Fibroblast of villous mesenchyme (primary cell): ENCODE measurements around the gene SH2D7. TPM values are rescaled to one million over a fixed set of nuclear protein-coding genes. Genes with fewer than 3 reads are reported as not detected.

Source experiments
- DNase-seq: peaks from one replicate; pipeline ENCODE4 v3.0.0-alpha.2; 2010; ENCODE audit warnings: low read depth
- H3K4me3 ChIP-seq: 2 replicates; pipeline ENCODE4 v1.5.1; 2011; ENCODE audit warnings: low read depth, mild to moderate bottlenecking, low read length
- CTCF ChIP-seq: IDR thresholded peaks from 2 replicates; pipeline ENCODE4 v1.5.1; 2012; ENCODE audit warnings: low read depth, mild to moderate bottlenecking, low read length; ENCODE audit not compliant: insufficient read depth
- total RNA-seq: library from RNA; depleted of rRNA; stranded (reverse); fragments of >200 nt; gene quantifications from 2 replicates; pipeline ENCODE4 v1.2.3, GENCODE V29; 2012

The SH2D7 gene
- total RNA-seq, 1 donor = not detected

DNA sequence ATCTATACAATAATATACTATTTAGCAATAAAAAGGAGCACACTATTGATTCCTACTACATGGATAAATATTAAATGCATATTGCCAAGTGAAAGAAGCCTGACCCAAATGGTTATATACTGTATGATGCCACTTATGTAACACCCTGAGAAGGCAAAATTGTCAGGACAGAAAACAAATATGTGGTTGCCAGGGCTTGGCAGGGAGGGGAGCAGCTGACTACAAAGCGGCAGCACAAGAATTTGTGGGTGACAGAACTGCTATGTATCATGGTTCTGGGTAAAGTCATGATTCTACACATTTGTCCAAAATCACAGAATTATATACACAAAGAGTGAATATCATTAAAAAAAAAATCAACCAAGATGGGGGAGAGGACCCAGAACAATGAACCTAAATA, 37.4 kb upstream of the SH2D7 start:
- TF ChIP-seq CTCF = no peak
- no peak overlapping the region for H3K4me3 ChIP-seq
- no peak for DNase-seq

DNA sequence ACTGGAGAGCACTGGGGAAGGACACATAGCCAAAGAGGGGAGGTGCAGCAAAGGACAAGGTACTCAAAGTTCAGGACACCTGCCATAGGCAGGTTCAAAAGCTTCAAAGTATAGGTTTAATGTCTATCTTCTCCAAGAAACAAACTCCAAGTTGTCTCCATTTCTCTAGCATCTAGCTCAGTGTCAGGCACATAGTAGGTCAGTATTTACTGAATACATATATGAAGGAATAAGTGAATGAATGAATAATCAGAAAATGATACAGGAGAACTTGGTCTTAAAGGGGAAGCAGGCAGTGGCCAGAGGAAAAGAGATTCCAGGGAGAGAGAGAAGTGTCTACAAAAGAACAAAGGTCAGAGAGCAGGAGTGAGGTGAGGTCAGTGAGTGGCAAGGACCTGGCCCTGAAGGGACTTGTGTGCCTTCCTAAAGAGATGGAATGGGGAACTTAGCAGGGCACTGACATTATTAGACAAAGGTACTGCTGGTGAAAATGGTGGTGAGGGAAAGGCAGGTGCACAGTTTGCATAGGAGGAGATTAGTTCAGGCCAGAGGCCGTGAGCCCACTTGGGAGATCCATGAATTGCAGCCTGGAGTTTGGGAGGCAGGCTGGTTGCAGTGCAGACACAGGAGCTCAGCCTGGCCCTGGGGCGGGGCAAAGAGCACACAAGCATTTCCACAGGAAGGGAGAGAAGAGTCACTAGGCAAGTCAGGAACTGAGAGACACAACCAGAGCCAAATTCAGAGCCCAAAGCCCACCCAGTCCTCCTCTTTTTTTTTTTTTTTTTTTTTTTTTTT, 36.2 kb upstream of the SH2D7 start:
- H3K4me3 ChIP-seq = no peak overlapping the region
- DNase-seq = peak; percentile 49
- TF ChIP-seq CTCF = no peak

DNA sequence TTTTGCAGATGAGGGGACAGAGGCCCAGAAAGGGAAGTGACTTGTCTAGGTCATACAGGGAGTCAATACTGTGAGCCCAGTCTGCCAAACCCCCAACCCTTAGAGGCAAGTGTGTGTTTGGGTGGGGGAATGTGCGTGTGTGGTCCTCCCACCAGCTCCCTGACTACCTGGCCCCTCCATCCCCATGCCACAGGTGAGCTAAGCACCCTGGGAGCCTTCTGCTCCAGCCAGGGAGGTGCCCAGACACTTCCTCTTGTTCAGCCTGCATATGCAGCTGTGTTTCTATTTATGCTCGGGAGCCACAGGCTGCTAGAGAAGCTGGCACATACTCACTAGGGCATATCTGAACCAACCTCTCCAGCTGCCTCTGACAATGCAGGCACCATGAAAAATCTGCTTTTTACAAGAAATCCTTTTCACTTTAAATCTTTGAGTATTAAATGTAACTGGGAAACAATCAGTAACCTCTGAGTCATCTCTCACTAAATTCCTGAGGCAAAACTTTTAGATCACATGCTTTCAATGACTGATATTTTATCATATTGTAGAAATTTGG, 35.6 kb upstream of the SH2D7 start:
- no peak overlapping the region for H3K4me3 ChIP-seq
- DNase-seq = no peak

DNA sequence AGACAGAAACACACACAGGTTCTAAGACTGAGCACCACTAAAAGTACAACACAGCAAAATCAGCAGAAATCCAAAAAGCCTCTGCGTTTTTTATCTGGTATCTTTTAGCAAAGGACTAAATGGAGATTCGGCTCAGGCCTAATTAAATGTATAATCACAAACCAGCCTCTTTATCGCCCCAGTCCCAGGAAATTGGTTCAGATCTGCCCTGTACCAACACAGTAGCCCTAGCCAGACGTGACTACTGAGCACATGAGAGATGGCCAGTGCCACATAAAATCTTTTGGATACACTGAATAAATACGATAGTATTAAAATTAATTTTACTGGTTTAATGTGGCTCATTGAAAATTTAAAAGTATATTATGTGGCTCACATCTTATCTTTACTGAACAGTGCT, 34.6 kb upstream of the SH2D7 start:
- no peak for TF ChIP-seq CTCF
- no peak overlapping the region for H3K4me3 ChIP-seq
- no peak for DNase-seq

More for the DNA sequence above, 35.6 kb upstream of the SH2D7 start:
- TF ChIP-seq CTCF = no peak

DNA sequence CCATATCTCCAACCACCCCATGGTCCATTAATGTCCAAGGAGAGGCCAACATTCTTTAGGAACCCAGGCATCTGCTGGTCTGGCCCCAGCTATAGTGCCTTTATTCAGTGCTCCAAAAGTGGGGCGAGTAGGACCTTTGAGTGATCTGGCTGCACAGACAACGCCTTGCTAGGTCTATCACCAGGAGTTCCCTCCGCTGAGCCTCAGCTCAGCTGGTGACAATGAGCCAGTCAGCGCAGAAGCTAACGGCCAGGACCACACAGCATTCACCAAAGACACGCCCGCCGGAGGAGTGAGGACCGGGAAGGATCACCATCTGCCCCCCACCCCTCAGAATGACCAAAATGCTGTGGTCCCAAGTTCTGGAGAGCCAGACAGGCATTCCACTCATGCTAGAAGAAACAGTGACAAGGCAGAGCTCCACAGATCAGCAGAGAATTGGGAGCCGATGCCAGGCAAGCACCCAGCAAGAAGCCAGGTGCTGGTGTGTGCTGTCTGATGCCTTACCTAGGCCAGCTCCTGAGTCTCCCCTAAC, 33.9 kb upstream of the SH2D7 start:
- no peak for DNase-seq
- H3K4me3 ChIP-seq = no peak overlapping the region
- TF ChIP-seq CTCF = no peak

- no peak for TF ChIP-seq CTCF
- DNase-seq = peak; percentile 55
- H3K4me3 ChIP-seq = no peak overlapping the region
These were observed 33.1 kb upstream of the SH2D7 start for GRCh38 chr15:78059110-78059839.
